C4-2B (cell line): ENCODE measurements around the gene POGLUT2.

Source experiments
- CTCF ChIP-seq: fragments of 450-650 bp; conservative IDR thresholded peaks from 2 replicates; pipeline ENCODE4 v1.5.1; 2017; ENCODE audit warnings: mild to moderate bottlenecking
- ZFX ChIP-seq: fragments of 450-650 bp; IDR thresholded peaks from 2 replicates; pipeline ENCODE4 v1.6.1; 2017

- peak; percentile 2; the same call in 1 of the 2 replicates for TF ChIP-seq CTCF
- peak; percentile 40 for TF ChIP-seq ZFX
These were observed 47.0 kb upstream of the POGLUT2 start, which contains the start of gene ERCC5 for GRCh38 chr13:102845630-102846260.
